ENCODE data around the gene RAD51B.
"Not testable (repeated sequence)": the region's sequence is repeated elsewhere in the genome, so short reads cannot be mapped to it uniquely, and the experiment has no call there.

RAD51B gene

DNA sequence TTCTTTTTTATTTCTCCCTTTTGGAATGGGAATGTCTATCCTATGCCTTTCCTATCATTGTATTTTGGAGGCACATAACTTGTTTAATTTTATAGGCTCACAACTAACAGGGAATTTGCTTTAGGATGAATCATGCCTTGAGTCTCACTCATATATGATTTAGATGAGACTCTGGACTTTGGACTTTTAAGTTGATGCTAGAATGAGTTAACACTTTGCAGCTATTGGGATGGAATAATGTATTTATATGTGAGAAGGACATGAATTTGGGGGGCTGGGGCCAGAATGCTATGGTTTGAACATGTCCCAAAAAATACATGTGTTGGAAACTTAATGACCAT, 607.9 kb downstream of the RAD51B start:
- TF ChIP-seq, protein P1, sequence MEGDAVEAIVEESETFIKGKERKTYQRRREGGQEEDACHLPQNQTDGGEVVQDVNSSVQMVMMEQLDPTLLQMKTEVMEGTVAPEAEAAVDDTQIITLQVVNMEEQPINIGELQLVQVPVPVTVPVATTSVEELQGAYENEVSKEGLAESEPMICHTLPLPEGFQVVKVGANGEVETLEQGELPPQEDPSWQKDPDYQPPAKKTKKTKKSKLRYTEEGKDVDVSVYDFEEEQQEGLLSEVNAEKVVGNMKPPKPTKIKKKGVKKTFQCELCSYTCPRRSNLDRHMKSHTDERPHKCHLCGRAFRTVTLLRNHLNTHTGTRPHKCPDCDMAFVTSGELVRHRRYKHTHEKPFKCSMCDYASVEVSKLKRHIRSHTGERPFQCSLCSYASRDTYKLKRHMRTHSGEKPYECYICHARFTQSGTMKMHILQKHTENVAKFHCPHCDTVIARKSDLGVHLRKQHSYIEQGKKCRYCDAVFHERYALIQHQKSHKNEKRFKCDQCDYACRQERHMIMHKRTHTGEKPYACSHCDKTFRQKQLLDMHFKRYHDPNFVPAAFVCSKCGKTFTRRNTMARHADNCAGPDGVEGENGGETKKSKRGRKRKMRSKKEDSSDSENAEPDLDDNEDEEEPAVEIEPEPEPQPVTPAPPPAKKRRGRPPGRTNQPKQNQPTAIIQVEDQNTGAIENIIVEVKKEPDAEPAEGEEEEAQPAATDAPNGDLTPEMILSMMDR (IDR thresholded peaks at IDR 0.05), result no peak
- no peaks in the 10 kb centered on the region for H3K79me2 ChIP-seq
- no peaks in the 10 kb centered on the region for H3K4me1 ChIP-seq
- no peak overlapping the region for H2AFZ ChIP-seq
- no peak overlapping the region for H3K9ac ChIP-seq
- no peak overlapping the region for H3K27ac ChIP-seq
- no peaks in the 10 kb centered on the region for H3K36me3 ChIP-seq (ENCODE audit: control insufficient read depth, insufficient read depth, low read length)
- H3K4me2 ChIP-seq (ENCODE audit: low read length), result no peak overlapping the region
- no peaks in the 10 kb centered on the region for H3K9me3 ChIP-seq (ENCODE audit: control insufficient read depth, low read length)
- H3K27me3 ChIP-seq (ENCODE audit: control insufficient read depth, insufficient read depth, low read length), result no peaks in the 10 kb centered on the region
- H3K4me3 ChIP-seq (ENCODE audit: low read depth, low read length), result no peak overlapping the region

DNA sequence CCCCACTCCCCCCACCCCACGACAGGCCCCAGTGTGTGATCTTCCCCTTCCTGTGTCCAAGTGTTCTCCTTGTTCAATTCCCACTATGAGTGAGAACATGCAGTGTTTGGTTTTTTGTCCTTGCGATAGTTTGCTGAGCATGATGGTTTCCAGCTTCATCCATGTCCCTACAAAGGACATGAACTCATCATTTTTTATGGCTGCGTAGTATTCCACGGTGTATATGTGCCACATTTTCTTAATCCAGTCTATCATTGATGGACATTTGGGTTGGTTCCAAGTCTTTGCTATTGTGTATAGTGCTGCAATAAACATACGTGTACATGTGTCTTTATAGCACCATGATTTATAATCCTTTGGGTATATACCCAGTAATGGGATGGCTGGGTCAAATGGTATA, 609.3 kb downstream of the RAD51B start:
- not testable (repeated sequence) for H3K4me1 ChIP-seq; H3K27ac ChIP-seq; H3K27me3 ChIP-seq (ENCODE audit: control insufficient read depth, insufficient read depth, low read length); H3K36me3 ChIP-seq (ENCODE audit: control insufficient read depth, insufficient read depth, low read length); H3K79me2 ChIP-seq; H3K9me3 ChIP-seq (ENCODE audit: control insufficient read depth, low read length); H2AFZ ChIP-seq; H3K4me2 ChIP-seq (ENCODE audit: low read length); H3K4me3 ChIP-seq (ENCODE audit: low read depth, low read length); H3K9ac ChIP-seq

- not testable (repeated sequence) for H3K4me1 ChIP-seq; H3K9ac ChIP-seq; H3K4me3 ChIP-seq (ENCODE audit: low read depth, low read length); H3K79me2 ChIP-seq; H2AFZ ChIP-seq; H3K4me2 ChIP-seq (ENCODE audit: low read length); H3K36me3 ChIP-seq (ENCODE audit: control insufficient read depth, insufficient read depth, low read length); H3K9me3 ChIP-seq (ENCODE audit: control insufficient read depth, low read length); H3K27me3 ChIP-seq (ENCODE audit: control insufficient read depth, insufficient read depth, low read length); H3K27ac ChIP-seq
Observed at GRCh38 chr14:68434173-68434572, 614.6 kb downstream of the RAD51B start.

GRCh38 chr14:68435631-68436030, 616.1 kb downstream of the RAD51B start:
- H3K4me3 ChIP-seq (ENCODE audit: low read depth, low read length); H3K4me2 ChIP-seq (ENCODE audit: low read length); H3K27ac ChIP-seq; H3K27me3 ChIP-seq (ENCODE audit: control insufficient read depth, insufficient read depth, low read length); H3K36me3 ChIP-seq (ENCODE audit: control insufficient read depth, insufficient read depth, low read length); H3K4me1 ChIP-seq; H3K79me2 ChIP-seq; H2AFZ ChIP-seq; H3K9ac ChIP-seq; H3K9me3 ChIP-seq (ENCODE audit: control insufficient read depth, low read length): not testable (repeated sequence)

DNA sequence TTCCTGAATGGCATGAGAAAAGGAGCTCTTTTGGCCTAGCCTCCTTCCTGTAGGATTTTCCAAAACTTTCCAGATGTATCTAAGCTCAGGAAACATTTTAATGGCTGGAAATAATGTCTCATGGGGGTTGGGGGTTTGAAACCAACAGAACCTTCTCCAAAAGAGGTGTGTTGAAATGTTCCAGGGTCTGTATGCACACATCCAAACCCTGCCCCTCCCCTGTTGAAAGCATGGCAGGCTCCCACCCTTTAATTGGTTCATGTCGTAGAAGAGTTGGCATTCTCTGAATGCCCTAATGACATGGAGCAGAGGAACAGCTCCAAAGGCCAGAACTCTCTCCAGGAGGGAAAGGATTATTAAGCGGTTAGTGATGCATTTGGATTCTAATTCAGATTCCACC, 620.1 kb downstream of the RAD51B start:
- H3K4me3 ChIP-seq (ENCODE audit: low read depth, low read length), result no peak overlapping the region
- H3K9ac ChIP-seq, result no peak overlapping the region
- TF ChIP-seq, protein P1 (IDR thresholded peaks at IDR 0.05), result no peak
- H3K4me1 ChIP-seq, result no peaks in the 10 kb centered on the region
- H3K27me3 ChIP-seq (ENCODE audit: control insufficient read depth, insufficient read depth, low read length), result no peaks in the 10 kb centered on the region
- no peaks in the 10 kb centered on the region for H3K79me2 ChIP-seq
- H3K9me3 ChIP-seq (ENCODE audit: control insufficient read depth, low read length), result no peaks in the 10 kb centered on the region
- H3K36me3 ChIP-seq (ENCODE audit: control insufficient read depth, insufficient read depth, low read length), result no peaks in the 10 kb centered on the region
- no peak overlapping the region for H3K27ac ChIP-seq
- H2AFZ ChIP-seq, result no peak overlapping the region
- H3K4me2 ChIP-seq (ENCODE audit: low read length), result no peak overlapping the region

- Histone ChIP-seq H3K27me3 (ENCODE audit: control insufficient read depth, insufficient read depth, low read length) (no peaks in the 10 kb centered on the region), H3K36me3 (ENCODE audit: control insufficient read depth, insufficient read depth, low read length) (no peaks in the 10 kb centered on the region), H3K79me2 (no peaks in the 10 kb centered on the region), H3K27ac (no peak overlapping the region), H2AFZ (no peak overlapping the region), H3K4me2 (ENCODE audit: low read length) (no peak overlapping the region), H3K9ac (no peak overlapping the region), H3K4me3 (ENCODE audit: low read depth, low read length) (no peak overlapping the region), H3K9me3 (ENCODE audit: control insufficient read depth, low read length) (no peaks in the 10 kb centered on the region), H3K4me1 (no peaks in the 10 kb centered on the region)
- TF ChIP-seq, protein P1 (IDR thresholded peaks at IDR 0.05), result no peak
Observed at GRCh38 chr14:68440820-68441219, 621.2 kb downstream of the RAD51B start.

Data from parathyroid adenoma (tissue), 2 donors.